Uterus (tissue), 4 donors: ENCODE results near the gene ANKRD40. TPM values are rescaled to one million over a fixed set of nuclear protein-coding genes. Genes with fewer than 3 reads are reported as not detected.
"Not testable (repeated sequence)": the region's sequence is repeated elsewhere in the genome, so short reads cannot be mapped to it uniquely, and the experiment has no call there.

Experiments
- DNase-seq, 2 donors: peaks; one replicate each; pipeline ENCODE4 v3.0.0-alpha.2; 2019 to 2020
- H3K27ac ChIP-seq, 2 donors: fragments of 200-600 bp; sonication (generic); 1 replicate in 1 of 2; 2 replicates in 1 of 2; pipeline ENCODE4 v1.5.1; 2016 to 2018
- H3K27me3 ChIP-seq, 2 donors: fragments of 200-600 bp; sonication (generic); one replicate each; pipeline ENCODE4 v1.5.1; 2018 to 2019; ENCODE audit warnings: control low read depth in 1 of 2
- H3K36me3 ChIP-seq, 2 donors: fragments of 200-600 bp; sonication (generic); one replicate each; pipeline ENCODE4 v1.5.1; 2019; ENCODE audit warnings: control low read depth in 1 of 2
- H3K4me1 ChIP-seq, 2 donors: fragments of 200-600 bp; sonication (generic); one replicate each; pipeline ENCODE4 v1.5.1; 2018 to 2019; ENCODE audit warnings: control low read depth in 1 of 2
- H3K4me3 ChIP-seq, 2 donors: fragments of 200-600 bp; sonication (generic); 1 replicate in 1 of 2; 2 replicates in 1 of 2; pipeline ENCODE4 v1.5.1; 2018 to 2019; ENCODE audit warnings: mild to moderate bottlenecking in 1 of 2
- H3K9me3 ChIP-seq, 2 donors: fragments of 200-600 bp; sonication (generic); one replicate each; pipeline ENCODE4 v1.5.1; 2019; ENCODE audit warnings: control low read depth in 1 of 2
- CTCF ChIP-seq, 4 experiments: fragments of 200-600 bp in 2 of 4; fragments of 450-650 bp in 2 of 4; sonication (generic) in 2 of 4; IDR thresholded peaks; one replicate each; pipeline ENCODE4 v1.5.1; 2016 to 2019; ENCODE audit warnings: antibody characterized with exemption in 4 of 4, mild to moderate bottlenecking in 2 of 4, moderate library complexity in 1 of 4
- POLR2A ChIP-seq, 2 donors: fragments of 450-650 bp; IDR thresholded peaks; one replicate each; pipeline ENCODE4 v1.6.1; 2016; ENCODE audit warnings: antibody characterized with exemption in 2 of 2, mild to moderate bottlenecking in 1 of 2, moderate library complexity in 1 of 2
- intact Hi-C: fragments of 100-400 bp; cut with DNase I; formaldehyde crosslinking; loops from one replicate; pipeline ENCODE4 v1.15.1; 2023; ENCODE audit warnings: low total_unique reads
- total RNA-seq, 4 donors: library from RNA; depleted of rRNA in 3 of 4; stranded (reverse); fragments of >200 nt in 3 of 4; gene quantifications; one replicate each; pipeline versions ENCODE4 v1.1.0 to v1.2.4, GENCODE V29; 2014 to 2023
- donor health status: DM: yes; HTN: yes; CAD: no.

Gene ANKRD40
- total RNA-seq, 4 donors from 2014 or later = 15.0 to 58.0 (median 31.3) TPM

- H3K36me3 ChIP-seq = no peaks in the 10 kb centered on the region
- no peak overlapping the region for H3K4me3 ChIP-seq
- H3K27me3 ChIP-seq = no peaks in the 10 kb centered on the region
- no peaks in the 10 kb centered on the region for H3K9me3 ChIP-seq
- H3K27ac ChIP-seq = peak overlapping the region; percentile 26 to 96
- DNase-seq = no peak
- no peak for TF ChIP-seq CTCF (IDR thresholded peaks at IDR 0.05)
- TF ChIP-seq POLR2A (IDR thresholded peaks at IDR 0.05) = no peak
- peaks cover 8 to 14% of the 10 kb centered on the region in 2 donors for H3K4me1 ChIP-seq
- intact Hi-C loops = no loop called here
Measured at GRCh38 chr17:50710650-50711049, 2.9 kb upstream of the ANKRD40 start.

GRCh38 chr17:50710025-50710424 lies 2.3 kb upstream of the ANKRD40 start:
- no peak for DNase-seq
- no peaks in the 10 kb centered on the region for H3K36me3 ChIP-seq
- H3K27me3 ChIP-seq = no peaks in the 10 kb centered on the region
- H3K4me3 ChIP-seq = no peak overlapping the region
- intact Hi-C loops = no loop called here
- H3K27ac ChIP-seq = peak overlapping the region; percentile 96 to 97
- H3K9me3 ChIP-seq = no peaks in the 10 kb centered on the region
- no peak for TF ChIP-seq POLR2A (IDR thresholded peaks at IDR 0.05)
- no peak for TF ChIP-seq CTCF (IDR thresholded peaks at IDR 0.05)
- H3K4me1 ChIP-seq = peaks cover 8 to 14% of the 10 kb centered on the region in 2 donors

GRCh38 chr17:50709053-50709452 lies 1.3 kb upstream of the ANKRD40 start:
- Histone ChIP-seq H3K4me1 (peaks cover 8 to 14% of the 10 kb centered on the region in 2 donors), H3K27ac (peak overlapping the region; percentile 96 to 97)
- H3K4me3 ChIP-seq, H3K27me3 ChIP-seq, H3K9me3 ChIP-seq, DNase-seq, H3K36me3 ChIP-seq, intact Hi-C loops: not testable (repeated sequence)

GRCh38 chr17:50708050-50709000 lies 611 bp upstream of the ANKRD40 start:
- no peaks in the 10 kb centered on the region for H3K9me3 ChIP-seq
- H3K4me3 ChIP-seq = peak overlapping the region; percentile 58 to 75
- intact Hi-C loops = no loop called here
- peak overlapping the region; percentile 96 to 97 for H3K27ac ChIP-seq
- H3K27me3 ChIP-seq = no peaks in the 10 kb centered on the region
- TF ChIP-seq POLR2A (IDR thresholded peaks at IDR 0.05) (peak; percentile 2 to 42), CTCF (IDR thresholded peaks at IDR 0.05) (no peak)
- DNase-seq = no peak
- peaks cover 8 to 14% of the 10 kb centered on the region in 2 donors for H3K4me1 ChIP-seq
- no peaks in the 10 kb centered on the region for H3K36me3 ChIP-seq

GRCh38 chr17:50703162-50703561 lies 4.6 kb downstream of the ANKRD40 start:
- no peak overlapping the region for H3K4me3 ChIP-seq
- no peak for TF ChIP-seq POLR2A (IDR thresholded peaks at IDR 0.05)
- TF ChIP-seq CTCF (IDR thresholded peaks at IDR 0.05) = no peak
- intact Hi-C loops = no loop called here
- no peak overlapping the region for H3K27ac ChIP-seq
- H3K27me3 ChIP-seq = no peaks in the 10 kb centered on the region
- no peaks in the 10 kb centered on the region for H3K4me1 ChIP-seq
- DNase-seq = no peak
- H3K9me3 ChIP-seq = no peaks in the 10 kb centered on the region
- H3K36me3 ChIP-seq = no peaks in the 10 kb centered on the region
